ENCODE data around the gene TNFRSF25.

- TF ChIP-seq POLR2A (IDR thresholded peaks at IDR 0.05; ENCODE audit: low read depth, low read length): no peak
- TF ChIP-seq POLR2AphosphoS5 (IDR thresholded peaks at IDR 0.05; ENCODE audit: low read depth, low read length): no peak
These were observed 39.6 kb upstream of the TNFRSF25 start for GRCh38 chr1:6505367-6506209.
